SKM-1 (cell line): ENCODE measurements around the gene C10orf105.

Experiments used
- DNase-seq: peaks from one replicate; lab custom pipeline; 2025; ENCODE audit not compliant: unreplicated experiment; lab: John Stamatoyannopoulos, UW

The C10orf105 gene

GRCh38 chr10:71751515-71752224 lies 32.1 kb upstream of the C10orf105 start:
- DNase-seq = no peak

GRCh38 chr10:71750986-71751385 lies 31.4 kb upstream of the C10orf105 start:
- DNase-seq = no peak

GRCh38 chr10:71750124-71750841 lies 30.7 kb upstream of the C10orf105 start:
- DNase-seq = peak; percentile 46

GRCh38 chr10:71749396-71749795 lies 29.8 kb upstream of the C10orf105 start:
- no peak for DNase-seq

- DNase-seq = peak; percentile 97
Measured at GRCh38 chr10:71748671-71749191, 29.2 kb upstream of the C10orf105 start.

GRCh38 chr10:71747551-71748523 lies 28.3 kb upstream of the C10orf105 start:
- peak; percentile 83 for DNase-seq

- no peak for DNase-seq
Measured at GRCh38 chr10:71747039-71747531, 27.5 kb upstream of the C10orf105 start.

- peak; percentile 96 for DNase-seq
Measured at GRCh38 chr10:71746344-71747037, 26.9 kb upstream of the C10orf105 start.

- no peak for DNase-seq
Measured at GRCh38 chr10:71745664-71746250, 26.2 kb upstream of the C10orf105 start.

GRCh38 chr10:71744897-71745663 lies 25.5 kb upstream of the C10orf105 start:
- no peak for DNase-seq

- no peak for DNase-seq
Measured at GRCh38 chr10:71743866-71744265, 24.3 kb upstream of the C10orf105 start.

GRCh38 chr10:71743089-71743838 lies 23.7 kb upstream of the C10orf105 start:
- DNase-seq = peak; percentile 73

GRCh38 chr10:71742301-71743088 lies 22.9 kb upstream of the C10orf105 start:
- no peak for DNase-seq

- DNase-seq = no peak
Measured at GRCh38 chr10:71741671-71742070, 22.1 kb upstream of the C10orf105 start.

- no peak for DNase-seq
Measured at GRCh38 chr10:71741029-71741428, 21.5 kb upstream of the C10orf105 start.

- no peak for DNase-seq
Measured at GRCh38 chr10:71740069-71740653, 20.6 kb upstream of the C10orf105 start.

- no peak for DNase-seq
Measured at GRCh38 chr10:71739358-71739900, 19.9 kb upstream of the C10orf105 start.
